GM21737 (cell line): ENCODE results near the gene ABHD11.

ENCODE experiments used
- ATAC-seq: cut with Tn5 transposase; IDR thresholded peaks from one replicate; pipeline ENCODE4 v1.9.1; 2021; ENCODE audit warnings: mild to moderate bottlenecking, moderate library complexity; ENCODE audit not compliant: unreplicated experiment

Gene ABHD11

GRCh38 chr7:73702665-73703064 lies 35.9 kb downstream of the ABHD11 start:
- ATAC-seq, result no peak

GRCh38 chr7:73702226-73702625 lies 36.4 kb downstream of the ABHD11 start:
- ATAC-seq, result no peak

- no peak for ATAC-seq
These were observed 37.1 kb downstream of the ABHD11 start for GRCh38 chr7:73701357-73701995.

GRCh38 chr7:73700581-73701134 lies 37.9 kb downstream of the ABHD11 start:
- no peak for ATAC-seq

- no peak for ATAC-seq
These were observed 38.6 kb downstream of the ABHD11 start for GRCh38 chr7:73700069-73700423.

GRCh38 chr7:73699370-73700068 lies 39.1 kb downstream of the ABHD11 start:
- ATAC-seq, result no peak

GRCh38 chr7:73698410-73698809 lies 40.2 kb downstream of the ABHD11 start:
- no peak for ATAC-seq

- ATAC-seq, result no peak
These were observed 42.2 kb downstream of the ABHD11 start for GRCh38 chr7:73696372-73696771.

- no peak for ATAC-seq
These were observed 48.0 kb downstream of the ABHD11 start for GRCh38 chr7:73690646-73691045.

GRCh38 chr7:73688288-73688687 lies 50.3 kb downstream of the ABHD11 start:
- no peak for ATAC-seq
